Measurements from ENCODE around the gene ABHD8. TPM values are rescaled to one million over a fixed set of nuclear protein-coding genes. Genes with fewer than 3 reads are reported as not detected.

The ABHD8 gene
- 1.7 to 3.0 TPM (median 2.5 TPM) in 5 replicates for total RNA-seq (2022; extraction: Qiagen RNA extraction)

GRCh38 chr19:17303167-17303939 lies at the start of gene ABHD8:
Gene ABHD8, minus strand, starts transcription at chr19:17303425. Its CDS starts 1,809 bp downstream, at chr19:17301616.

DNA sequence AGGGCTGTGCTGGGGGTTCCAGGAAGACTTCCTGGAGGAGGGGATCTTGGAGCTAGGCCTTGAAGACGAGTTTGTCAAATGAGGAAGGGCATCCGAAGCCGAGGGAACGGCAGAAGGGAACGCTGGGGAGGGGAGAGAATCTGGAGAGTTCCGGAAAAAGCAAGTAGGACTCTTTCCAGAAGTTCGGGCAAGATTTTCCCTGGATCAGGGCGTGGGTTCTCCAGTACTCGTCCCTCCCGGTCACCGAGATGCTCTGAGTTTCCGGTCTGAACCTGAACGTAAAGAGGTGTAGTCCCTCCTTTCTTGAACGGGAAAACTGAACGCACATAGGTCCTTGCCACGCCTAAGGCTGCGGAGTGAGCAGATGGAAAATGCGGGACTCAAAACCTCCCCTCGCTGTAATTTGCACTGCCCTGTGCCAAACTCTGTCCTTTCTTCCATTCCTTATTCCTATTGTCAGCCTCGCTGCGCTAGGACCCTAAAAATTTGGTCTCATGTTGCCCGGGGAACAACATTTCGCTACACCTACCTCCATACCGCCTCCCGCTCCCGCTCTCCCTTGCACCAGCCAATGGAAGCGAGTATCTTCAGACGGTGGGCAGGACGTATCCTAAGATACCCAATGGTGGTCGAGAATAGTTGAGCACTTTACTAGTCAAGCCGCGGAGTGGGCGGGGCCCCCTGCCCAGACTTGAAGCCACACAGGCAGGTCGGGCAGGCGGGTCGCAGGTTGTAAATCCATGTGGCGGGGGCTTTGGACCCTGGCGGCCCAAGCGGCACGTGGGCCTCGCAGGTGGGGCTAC lies 33.8 kb upstream of the ABHD8 start, which contains the start of gene GTPBP3:
Gene GTPBP3 (plus strand): TSS at position 682 of the 803 bp plus-strand sequence. CDS start 59 bp downstream, at position 741.

GRCh38 chr19:17334414-17335409 lies 31.5 kb upstream of the ABHD8 start, which contains the start of gene ANO8:
Gene ANO8, minus strand, starts transcription at chr19:17334855. Its CDS starts 185 bp downstream, at chr19:17334670.

DNA sequence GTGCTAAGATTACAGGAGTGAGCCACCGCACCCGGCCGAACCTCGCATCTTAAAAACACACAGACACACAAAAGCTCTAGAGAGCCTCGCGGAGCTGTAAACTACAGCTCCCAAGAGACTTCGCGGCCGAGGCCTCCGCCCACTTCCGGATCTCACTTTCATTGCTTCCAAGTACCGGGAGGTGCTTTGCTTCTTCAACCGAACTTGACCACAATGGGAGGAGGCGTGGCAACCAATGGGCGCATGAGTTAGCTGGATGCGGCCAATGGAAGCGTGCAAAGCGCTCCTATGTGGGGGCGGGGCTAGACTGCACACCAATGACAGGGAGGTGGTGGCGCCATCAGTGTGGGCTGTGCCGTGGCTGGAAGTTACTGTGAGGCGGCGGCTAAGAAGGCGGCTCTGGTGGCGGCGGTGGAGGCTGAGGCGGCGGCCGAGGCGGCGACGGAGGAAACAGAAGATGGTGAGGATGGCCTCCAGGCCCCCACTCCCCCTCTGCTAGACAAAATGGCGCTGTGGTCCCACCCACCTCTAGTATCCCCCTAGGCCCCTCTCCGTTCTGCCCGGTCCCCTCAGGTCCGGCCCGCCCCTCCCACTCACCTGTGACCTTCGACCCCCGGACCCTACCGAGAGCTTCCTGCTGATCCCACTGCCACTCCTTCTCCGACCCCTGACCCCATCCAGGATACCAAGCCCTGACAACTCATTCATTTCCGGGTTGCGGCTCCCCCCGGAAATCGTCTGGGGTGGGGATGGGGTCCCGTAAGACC lies 6.2 kb upstream of the ABHD8 start, which contains the start of gene DDA1:
Gene DDA1 (plus strand): TSS at position 366 of the 767 bp plus-strand sequence. CDS start 92 bp downstream, at position 458.

GRCh38 chr19:17305517-17306284 lies 2.5 kb upstream of the ABHD8 start, which contains the start of gene MRPL34:
Gene MRPL34, plus strand, starts transcription at chr19:17305872. Its CDS starts 21 bp downstream, at chr19:17305893.

GRCh38 chr19:17281391-17282304 lies 21.6 kb downstream of the ABHD8 start, which contains the start of gene ANKLE1:
Gene ANKLE1, plus strand, starts transcription at chr19:17281901. Its CDS starts 20 bp downstream, at chr19:17281921.

GRCh38 chr19:17266975-17267788 lies 36.0 kb downstream of the ABHD8 start, which contains the start of gene BABAM1:
Gene BABAM1, plus strand, starts transcription at chr19:17267443. Its CDS starts 1,364 bp downstream, at chr19:17268807.

DNA sequence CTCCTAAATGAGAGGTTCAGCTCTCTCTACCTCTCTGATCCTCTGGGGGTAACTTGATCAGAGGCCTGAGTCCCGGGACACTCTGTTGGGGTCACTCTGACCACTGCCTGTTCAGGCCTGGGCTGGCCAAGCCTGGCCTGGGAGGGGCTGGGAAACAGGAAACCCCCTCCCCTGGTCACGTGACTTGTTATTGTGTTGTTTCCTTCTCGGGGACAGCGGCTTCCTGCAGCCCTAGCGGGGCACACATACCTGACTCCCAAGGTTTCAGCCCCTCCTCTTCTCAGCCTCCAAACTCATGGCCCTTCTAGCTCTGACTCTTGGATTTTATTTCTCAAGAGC lies 38.6 kb downstream of the ABHD8 start, which contains the start of gene USHBP1:
Gene USHBP1 (minus strand): TSS at position 105 of the 339 bp plus-strand sequence. CDS start 446 bp downstream, outside the sequence.

DNA sequence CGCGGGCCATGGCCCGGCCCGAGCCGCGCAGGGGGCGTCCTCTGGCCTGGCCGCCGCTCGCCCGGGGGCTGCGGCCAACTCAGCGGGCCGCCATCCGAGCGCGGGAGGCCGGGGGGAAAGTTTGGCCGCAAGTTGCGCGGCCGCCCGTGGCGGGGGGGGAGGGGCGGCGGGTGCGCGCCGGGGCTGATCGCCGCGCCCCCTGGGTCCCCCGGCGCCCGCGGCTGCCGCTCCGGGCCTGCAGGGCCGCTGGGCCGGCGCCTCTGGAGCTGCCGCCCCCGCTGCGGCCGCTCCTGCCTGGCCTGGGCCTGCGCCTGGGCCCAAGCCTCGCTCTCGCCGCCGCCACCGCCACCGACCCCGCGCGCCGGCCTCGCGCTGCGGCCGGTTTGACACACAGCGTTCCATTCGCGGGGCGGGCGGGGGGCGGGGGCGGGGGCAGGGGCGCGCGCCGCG lies 57.7 kb downstream of the ABHD8 start, which contains the start of gene NR2F6:
Gene NR2F6 (minus strand): TSS at position 385 of the 450 bp plus-strand sequence. CDS start 699 bp downstream, outside the sequence.

Other genes starting within 250 kb of the ABHD8 start
- 12.3 to 15.2 TPM (median 13.1 TPM) in 5 replicates for gene HAUS8, start 228.0 kb downstream of the ABHD8 start, total RNA-seq (2022; extraction: Qiagen RNA extraction)
- gene MYO9B, start 227.6 kb downstream of the ABHD8 start, total RNA-seq (2022; extraction: Qiagen RNA extraction): 23.4 to 37.4 TPM (median 33.1 TPM) in 5 replicates
- gene USE1, start 88.1 kb downstream of the ABHD8 start, total RNA-seq (2022; extraction: Qiagen RNA extraction): 13.2 to 15.5 TPM (median 13.9 TPM) in 5 replicates
- 9.7 to 13.9 TPM (median 12.9 TPM) in 5 replicates for gene OCEL1, start 77.2 kb downstream of the ABHD8 start, total RNA-seq (2022; extraction: Qiagen RNA extraction)
- 30.3 to 57.3 TPM (median 52.6 TPM) in 5 replicates for gene NR2F6, start 57.5 kb downstream of the ABHD8 start, total RNA-seq (2022; extraction: Qiagen RNA extraction)
- gene USHBP1, start 38.7 kb downstream of the ABHD8 start, total RNA-seq (2022; extraction: Qiagen RNA extraction): 0.07 TPM in 1 of 5 replicates, not detected in the others
- 56.1 to 65.2 TPM (median 63.2 TPM) in 5 replicates for gene BABAM1, start 36.0 kb downstream of the ABHD8 start, total RNA-seq (2022; extraction: Qiagen RNA extraction)
- 0.24 to 0.46 TPM (median 0.36 TPM) in 5 replicates for gene ANKLE1, start 21.5 kb downstream of the ABHD8 start, total RNA-seq (2022; extraction: Qiagen RNA extraction)
- gene MRPL34, start 2.4 kb upstream of the ABHD8 start, total RNA-seq (2022; extraction: Qiagen RNA extraction): 58.9 to 95.1 TPM (median 90.6 TPM) in 5 replicates
- gene DDA1, start 6.1 kb upstream of the ABHD8 start, total RNA-seq (2022; extraction: Qiagen RNA extraction): 45.8 to 66.0 TPM (median 55.4 TPM) in 5 replicates
- 1.4 to 3.3 TPM (median 2.8 TPM) in 5 replicates for gene ANO8, start 31.4 kb upstream of the ABHD8 start, total RNA-seq (2022; extraction: Qiagen RNA extraction)
- gene GTPBP3, start 34.1 kb upstream of the ABHD8 start, total RNA-seq (2022; extraction: Qiagen RNA extraction): 10.5 to 21.0 TPM (median 19.6 TPM) in 5 replicates
- not detected in 5 replicates for gene PLVAP, start 73.9 kb upstream of the ABHD8 start, total RNA-seq (2022; extraction: Qiagen RNA extraction)
- not detected in 5 replicates for gene CCDC194, start 90.8 kb upstream of the ABHD8 start, total RNA-seq (2022; extraction: Qiagen RNA extraction)
- 0.12 to 0.21 TPM (median 0.17 TPM) in 3 of 5 replicates, not detected in the others for gene BST2, start 102.2 kb upstream of the ABHD8 start, total RNA-seq (2022; extraction: Qiagen RNA extraction)
- gene MVB12A, start 116.6 kb upstream of the ABHD8 start, total RNA-seq (2022; extraction: Qiagen RNA extraction): 23.5 to 41.4 TPM (median 37.8 TPM) in 5 replicates
- gene TMEM221, start 145.2 kb upstream of the ABHD8 start, total RNA-seq (2022; extraction: Qiagen RNA extraction): 0.28 to 0.70 TPM (median 0.60 TPM) in 5 replicates
- not detected in 5 replicates for gene NXNL1, start 157.5 kb upstream of the ABHD8 start, total RNA-seq (2022; extraction: Qiagen RNA extraction)
- gene SLC27A1, start 167.1 kb upstream of the ABHD8 start, total RNA-seq (2022; extraction: Qiagen RNA extraction): 1.9 to 3.1 TPM (median 2.7 TPM) in 5 replicates
- 48.3 to 80.1 TPM (median 73.2 TPM) in 5 replicates for gene PGLS, start 208.2 kb upstream of the ABHD8 start, total RNA-seq (2022; extraction: Qiagen RNA extraction)